Activated CD8-positive, alpha-beta T cell treated with anti-CD3 and anti-CD28 coated beads, Interleukin-2, amount 10 ng/mL, durations not matched to agents 7 days and 5 days (primary cell): ENCODE results near the gene SLC1A2. TPM values are rescaled to one million over a fixed set of nuclear protein-coding genes. Genes with fewer than 3 reads are reported as not detected.

Experiments
- ATAC-seq: fragments of 150-1000 bp; cut with Tn5 transposase; one replicate; pipeline ENCODE4 v1.10.0; 2021; ENCODE audit warnings: moderate library complexity
- CTCF ChIA-PET: fragments of 350-600 bp; sonication (Branson Sonifier 250); formaldehyde crosslinking; loops from one replicate; lab custom pipeline; 2021; ENCODE audit warnings: antibody characterized with exemption; lab: Charles Lee
- POLR2A ChIA-PET: fragments of 350-600 bp; sonication (Branson Sonifier 250); formaldehyde crosslinking; loops from one replicate; lab custom pipeline; 2021; ENCODE audit warnings: antibody characterized with exemption; lab: Charles Lee
- DNase-seq: peaks from one replicate; pipeline ENCODE4 v3.0.0-alpha.2; 2020
- H3K27ac Mint-ChIP-seq: one replicate; pipeline ENCODE4 v1.8.0; 2021; ENCODE audit warnings: mild to moderate bottlenecking, mixed read lengths
- H3K27me3 Mint-ChIP-seq: one replicate; pipeline ENCODE4 v1.8.0; 2021; ENCODE audit warnings: low read depth, mixed read lengths
- H3K36me3 Mint-ChIP-seq: one replicate; pipeline ENCODE4 v1.8.0; 2021; ENCODE audit warnings: low read depth, mixed read lengths
- H3K4me1 Mint-ChIP-seq: one replicate; pipeline ENCODE4 v1.8.0; 2021; ENCODE audit warnings: low read depth, mixed read lengths
- H3K4me3 Mint-ChIP-seq: one replicate; pipeline ENCODE4 v1.8.0; 2021; ENCODE audit warnings: mild to moderate bottlenecking, mixed read lengths
- H3K9me3 Mint-ChIP-seq: one replicate; pipeline ENCODE4 v1.8.0; 2022; ENCODE audit warnings: mixed read lengths; ENCODE audit not compliant: insufficient read depth
- total RNA-seq, 2 experiments: library from RNA; stranded (reverse); gene quantifications; one replicate each; pipeline ENCODE4 v1.2.3, GENCODE V29; 2021

The SLC1A2 gene
- total RNA-seq, 2 experiments from 2014 or later: not detected

DNA sequence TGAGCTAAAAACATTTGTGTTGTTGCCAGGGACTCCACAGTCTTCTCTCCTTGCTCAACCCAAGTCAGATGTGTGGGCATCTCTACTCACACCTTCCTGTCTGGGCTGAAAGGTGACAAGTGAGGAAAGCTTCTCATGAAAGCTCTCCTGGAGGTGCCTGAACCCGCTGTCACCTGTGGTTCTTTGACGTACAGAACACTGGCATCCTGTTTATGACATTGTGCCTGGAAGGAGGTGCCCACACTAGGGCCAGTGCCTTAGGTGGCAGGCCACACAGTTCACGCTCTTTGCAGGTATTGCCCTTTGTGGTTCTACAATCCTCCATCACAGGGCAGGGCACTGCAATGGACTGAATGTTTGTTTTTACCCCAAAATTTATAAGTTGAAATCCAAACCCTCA, 171.9 kb downstream of the SLC1A2 start:
- Mint-ChIP-seq H3K27me3 (no peaks in the 10 kb centered on the region), H3K4me3 (no peak overlapping the region), H3K4me1 (peaks cover 59% of the 10 kb centered on the region), H3K9me3 (peaks cover 19% of the 10 kb centered on the region), H3K36me3 (peaks cover 35% of the 10 kb centered on the region), H3K27ac (peak overlapping the region; percentile 86)
- ChIA-PET CTCF (interaction anchor here (1.0 to 2.4 kb wide), 5 partner anchors 8 to 321 kb away, joined by 5 to 25 read pairs (median 5); no protein-coding TSS in a partner anchor), POLR2A (interaction anchor here (1.0 kb wide), 1 partner anchor 25 kb away, joined by 3 read pairs; no protein-coding TSS in a partner anchor)
- DNase-seq (peak; percentile 67), ATAC-seq (peak; percentile 87)

DNA sequence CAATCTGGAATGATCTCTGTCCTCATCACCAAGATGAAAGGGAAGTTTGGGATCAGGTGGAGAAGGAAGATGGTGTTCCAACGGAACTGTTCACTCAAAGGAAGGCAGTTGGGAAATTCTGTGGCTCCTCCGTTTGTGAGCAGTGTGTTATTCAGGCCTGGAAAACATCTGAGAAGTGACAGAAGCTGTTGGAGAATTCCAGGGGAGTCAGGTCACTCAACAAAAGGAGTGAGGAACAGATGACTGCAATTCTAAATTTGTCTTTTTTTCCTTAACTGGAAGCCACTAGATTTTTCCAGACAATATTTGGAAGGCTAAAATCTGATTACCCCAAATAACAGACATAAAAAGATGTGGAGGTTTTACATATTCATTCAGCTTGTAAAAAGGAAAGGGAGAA, 172.6 kb downstream of the SLC1A2 start:
- H3K36me3 Mint-ChIP-seq: peaks cover 34% of the 10 kb centered on the region
- peak overlapping the region; percentile 28 for H3K27ac Mint-ChIP-seq
- H3K9me3 Mint-ChIP-seq: peaks cover 19% of the 10 kb centered on the region
- no peak for ATAC-seq
- ChIA-PET CTCF (interaction anchor here (1.0 to 2.4 kb wide), 8 partner anchors 8 to 320 kb away, joined by 3 to 25 read pairs (median 5); no protein-coding TSS in a partner anchor), POLR2A (interaction anchor here (0.9 to 1.0 kb wide), 2 partner anchors 11 to 26 kb away, joined by 3 to 4 read pairs; no protein-coding TSS in a partner anchor)
- DNase-seq: no peak
- no peaks in the 10 kb centered on the region for H3K27me3 Mint-ChIP-seq
- H3K4me1 Mint-ChIP-seq: peaks cover 65% of the 10 kb centered on the region
- no peak overlapping the region for H3K4me3 Mint-ChIP-seq

DNA sequence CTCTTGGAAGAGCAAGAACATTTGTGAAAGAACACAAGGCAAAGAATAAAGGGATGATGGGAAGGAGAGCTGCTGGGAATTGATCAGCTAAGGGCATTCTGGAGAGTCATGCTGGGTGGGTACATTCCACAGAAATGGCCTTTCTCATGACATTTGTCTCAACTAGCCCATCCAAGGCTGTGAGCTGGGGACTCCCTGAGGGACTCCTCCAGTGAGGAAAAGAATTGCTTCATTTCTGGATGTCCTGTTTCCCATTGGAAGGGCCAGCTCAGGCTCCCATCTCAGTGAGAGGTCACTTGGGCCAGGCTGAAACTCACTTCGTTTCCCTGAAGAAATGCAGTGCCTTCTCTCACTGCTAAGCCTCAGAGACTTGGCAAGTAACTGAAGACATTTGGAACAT, 173.6 kb downstream of the SLC1A2 start:
- DNase-seq (no peak), ATAC-seq (no peak)
- ChIA-PET CTCF (interaction anchor here (0.9 to 2.4 kb wide), 10 partner anchors 9 to 319 kb away, joined by 3 to 25 read pairs (median 4); no protein-coding TSS in a partner anchor), POLR2A (interaction anchor here (0.5 to 0.9 kb wide), 2 partner anchors 10 to 92 kb away, joined by 3 to 4 read pairs; no protein-coding TSS in a partner anchor)
- H3K27me3 Mint-ChIP-seq: no peaks in the 10 kb centered on the region
- no peak overlapping the region for H3K27ac Mint-ChIP-seq
- peaks cover 73% of the 10 kb centered on the region for H3K4me1 Mint-ChIP-seq
- no peak overlapping the region for H3K4me3 Mint-ChIP-seq
- peaks cover 33% of the 10 kb centered on the region for H3K36me3 Mint-ChIP-seq
- H3K9me3 Mint-ChIP-seq: peaks cover 19% of the 10 kb centered on the region

DNA sequence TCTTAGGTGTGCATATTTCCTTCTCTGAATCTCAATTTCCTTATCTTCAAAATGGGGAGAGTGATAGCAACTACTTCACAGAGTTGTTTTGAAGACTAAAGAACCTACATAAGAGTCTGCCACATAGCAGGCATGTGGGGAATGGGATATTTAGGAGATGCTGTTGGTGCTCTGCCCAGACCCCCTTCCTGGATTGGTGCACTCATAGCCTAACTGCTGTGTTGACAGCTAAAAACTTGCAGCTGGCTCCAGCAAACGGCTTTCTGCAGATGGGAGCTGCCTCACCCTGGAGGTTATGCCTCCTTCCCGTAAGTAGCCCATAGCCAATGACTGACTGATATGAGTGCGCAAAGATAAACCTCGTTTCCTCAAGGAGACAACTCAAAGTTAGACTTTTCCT, 174.3 kb downstream of the SLC1A2 start:
- POLR2A ChIA-PET: interaction anchor here (1.1 kb wide), 1 partner anchor 9 kb away, joined by 3 read pairs; no protein-coding TSS in a partner anchor
- CTCF ChIA-PET: interaction anchor here (0.8 to 2.4 kb wide), 8 partner anchors 8 to 247 kb away, joined by 3 to 25 read pairs (median 4); no protein-coding TSS in a partner anchor
- Mint-ChIP-seq H3K9me3 (peaks cover 18% of the 10 kb centered on the region), H3K4me3 (no peak overlapping the region), H3K36me3 (peaks cover 33% of the 10 kb centered on the region), H3K27me3 (peaks cover 2% of the 10 kb centered on the region), H3K4me1 (peaks cover 77% of the 10 kb centered on the region), H3K27ac (no peak overlapping the region)
- DNase-seq (no peak), ATAC-seq (no peak)

DNA sequence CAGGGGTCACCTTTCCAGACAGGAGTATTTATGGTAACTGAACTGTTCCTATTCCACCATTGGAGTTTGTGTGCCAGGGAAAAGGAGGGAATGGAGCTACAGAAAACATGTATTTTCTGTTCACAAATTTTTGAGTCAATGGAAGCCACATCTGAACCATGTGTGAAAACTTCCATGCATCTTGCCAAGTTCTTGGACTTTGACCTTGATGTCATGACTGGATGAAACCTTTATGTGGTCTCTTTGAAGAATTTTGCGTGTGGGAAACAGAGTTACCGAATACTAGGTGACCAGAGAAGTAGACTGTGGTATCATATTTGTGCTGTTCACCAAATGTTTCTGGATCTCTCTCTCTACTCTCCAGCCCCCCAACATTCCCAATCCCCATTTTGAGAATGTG, 175.6 kb downstream of the SLC1A2 start:
- H3K27ac Mint-ChIP-seq: no peak overlapping the region
- peaks cover 84% of the 10 kb centered on the region for H3K4me1 Mint-ChIP-seq
- H3K9me3 Mint-ChIP-seq: peaks cover 5% of the 10 kb centered on the region
- DNase-seq (no peak), ATAC-seq (no peak)
- no peak overlapping the region for H3K4me3 Mint-ChIP-seq
- H3K27me3 Mint-ChIP-seq: peaks cover 2% of the 10 kb centered on the region
- POLR2A ChIA-PET: no interaction called here
- CTCF ChIA-PET: interaction anchor here (0.9 to 1.3 kb wide), 2 partner anchors 45 to 245 kb away, joined by 4 read pairs; no protein-coding TSS in a partner anchor
- peaks cover 27% of the 10 kb centered on the region for H3K36me3 Mint-ChIP-seq

DNA sequence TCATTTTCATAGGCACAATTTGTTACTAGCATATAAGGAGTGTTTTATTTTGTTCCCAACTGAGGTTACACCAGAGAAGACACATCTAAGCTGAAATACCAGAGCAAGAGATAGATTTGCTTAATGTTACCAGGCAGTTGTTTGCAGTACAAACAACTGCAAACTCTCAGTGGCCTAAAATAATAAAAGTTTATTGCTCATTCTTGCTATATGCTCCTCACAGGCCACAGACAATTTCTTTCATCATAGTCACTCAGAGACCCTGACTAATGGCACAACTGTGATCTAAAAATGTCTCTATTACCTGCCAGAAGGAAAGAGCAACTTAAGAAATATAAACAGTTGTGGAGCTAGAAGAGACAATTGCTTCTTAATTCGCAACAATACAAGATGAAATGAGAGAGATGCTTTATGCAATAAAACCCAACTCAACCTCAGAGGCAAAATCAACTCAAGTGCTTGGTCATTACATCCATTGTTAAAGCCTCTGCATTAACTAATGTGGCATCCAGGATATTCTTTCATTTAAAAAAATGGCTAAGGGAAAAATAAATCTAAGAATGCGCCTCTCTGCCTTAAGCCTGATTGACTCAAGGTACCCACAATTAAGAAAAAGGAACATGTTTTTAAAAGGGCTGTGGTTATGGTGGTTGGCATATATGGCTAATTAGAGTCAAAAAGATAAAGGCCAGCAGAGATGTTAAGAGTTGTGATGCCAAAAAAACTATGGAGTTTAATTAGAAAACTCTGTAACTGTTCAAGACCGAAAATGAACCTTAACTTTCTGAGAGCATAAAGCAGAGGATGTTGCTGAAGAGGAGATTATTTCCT, 176.7 kb downstream of the SLC1A2 start:
- no peak overlapping the region for H3K4me3 Mint-ChIP-seq
- DNase-seq: no peak
- ChIA-PET POLR2A (interaction anchor here (1.2 kb wide), 1 partner anchor 76 kb away, joined by 4 read pairs; no protein-coding TSS in a partner anchor), CTCF (interaction anchor here (0.7 to 2.2 kb wide), 11 partner anchors 9 to 149 kb away, joined by 3 to 11 read pairs (median 3); partner anchors contain the start of gene CD44)
- H3K27me3 Mint-ChIP-seq: peaks cover 2% of the 10 kb centered on the region
- peaks cover 18% of the 10 kb centered on the region for H3K36me3 Mint-ChIP-seq
- H3K4me1 Mint-ChIP-seq: peaks cover 85% of the 10 kb centered on the region
- H3K27ac Mint-ChIP-seq: peak overlapping the region; percentile 77
- no peak for ATAC-seq
- H3K9me3 Mint-ChIP-seq: no peaks in the 10 kb centered on the region

DNA sequence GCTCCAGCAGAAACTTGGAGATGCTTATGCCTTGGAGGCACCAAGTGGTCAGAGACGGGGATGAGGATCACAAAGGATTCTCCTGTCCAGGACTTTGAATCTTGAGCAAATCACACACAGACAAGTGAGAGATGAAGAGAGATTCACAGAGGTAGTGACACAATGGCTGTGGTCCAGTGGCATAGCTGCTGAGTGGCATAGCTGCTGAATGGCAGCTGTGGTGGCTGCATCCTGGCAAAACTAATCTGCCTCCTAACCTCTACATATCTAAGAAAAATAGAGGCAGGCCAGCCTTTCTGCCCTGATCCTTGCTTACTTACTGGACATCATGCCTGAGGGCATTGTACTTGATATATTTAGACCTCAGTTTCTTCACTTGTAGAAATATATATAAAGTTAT, 177.8 kb downstream of the SLC1A2 start:
- no peak for DNase-seq
- peaks cover 84% of the 10 kb centered on the region for H3K4me1 Mint-ChIP-seq
- POLR2A ChIA-PET: no interaction called here
- H3K9me3 Mint-ChIP-seq: no peaks in the 10 kb centered on the region
- peaks cover 20% of the 10 kb centered on the region for H3K36me3 Mint-ChIP-seq
- no peak for ATAC-seq
- peaks cover 2% of the 10 kb centered on the region for H3K27me3 Mint-ChIP-seq
- H3K4me3 Mint-ChIP-seq: no peak overlapping the region
- no peak overlapping the region for H3K27ac Mint-ChIP-seq
- CTCF ChIA-PET: interaction anchor here (0.9 to 2.2 kb wide), 8 partner anchors 15 to 150 kb away, joined by 3 to 11 read pairs (median 4); partner anchors contain the start of gene CD44

DNA sequence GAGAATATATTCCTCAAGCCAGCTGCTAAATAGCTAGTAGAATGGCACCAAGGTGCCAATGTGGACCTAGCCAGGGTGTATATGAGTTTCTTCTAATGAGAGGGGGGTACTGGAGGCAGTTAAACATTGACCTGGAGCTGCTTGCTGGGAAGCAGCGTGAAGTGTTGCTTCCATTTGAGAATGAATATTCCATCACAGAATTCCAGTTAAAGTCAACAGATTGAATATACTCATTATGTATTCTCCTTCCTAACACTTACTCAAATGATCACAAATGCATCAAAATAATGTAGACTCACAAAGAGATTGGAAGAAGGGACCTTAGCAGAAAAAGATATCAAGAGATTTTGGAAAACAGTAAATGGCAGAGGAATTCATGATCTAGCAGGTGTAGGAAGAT, 178.3 kb downstream of the SLC1A2 start:
- ChIA-PET POLR2A (no interaction called here), CTCF (interaction anchor here (0.9 to 2.2 kb wide), 4 partner anchors 16 to 151 kb away, joined by 4 to 11 read pairs (median 8); partner anchors contain the start of gene CD44)
- DNase-seq (no peak), ATAC-seq (no peak)
- H3K27ac Mint-ChIP-seq: no peak overlapping the region
- H3K36me3 Mint-ChIP-seq: peaks cover 18% of the 10 kb centered on the region
- H3K27me3 Mint-ChIP-seq: peaks cover 2% of the 10 kb centered on the region
- H3K4me3 Mint-ChIP-seq: no peak overlapping the region
- H3K9me3 Mint-ChIP-seq: no peaks in the 10 kb centered on the region
- peaks cover 84% of the 10 kb centered on the region for H3K4me1 Mint-ChIP-seq

DNA sequence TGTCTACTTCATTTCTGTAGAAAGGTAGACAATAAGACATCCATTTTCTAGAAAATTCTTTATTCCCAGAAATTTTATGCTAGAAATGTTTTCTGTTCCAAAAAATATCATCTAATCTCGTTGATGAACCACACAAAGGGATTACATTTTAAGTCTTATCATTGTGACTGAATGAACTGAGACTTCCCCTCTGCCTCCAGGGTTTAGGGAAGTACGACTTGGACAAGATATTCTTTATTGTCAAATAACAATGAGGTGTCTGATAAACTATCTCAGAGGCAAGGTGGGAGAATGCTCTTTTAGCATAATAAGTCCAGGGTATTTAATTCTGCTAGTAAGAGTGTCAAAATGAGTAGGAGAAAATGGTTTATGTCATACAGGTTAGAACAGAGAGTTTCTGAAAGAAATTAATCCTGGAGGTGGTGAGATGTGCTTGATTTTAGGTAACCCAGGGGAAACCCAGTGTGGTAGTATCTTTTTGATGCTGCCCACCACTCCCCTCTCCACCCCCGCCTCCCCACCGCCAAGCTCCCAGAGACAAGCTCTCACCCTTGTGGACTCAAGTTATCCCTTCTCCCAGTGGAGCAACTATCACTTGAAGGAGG, 179.8 kb downstream of the SLC1A2 start:
- CTCF ChIA-PET: interaction anchor here (0.6 to 2.6 kb wide), 16 partner anchors 8 to 315 kb away, joined by 3 to 14 read pairs (median 3); no protein-coding TSS in a partner anchor
- Mint-ChIP-seq H3K4me3 (no peak overlapping the region), H3K9me3 (peaks cover 4% of the 10 kb centered on the region), H3K36me3 (peaks cover 18% of the 10 kb centered on the region), H3K4me1 (peaks cover 87% of the 10 kb centered on the region), H3K27me3 (peaks cover 2% of the 10 kb centered on the region), H3K27ac (no peak overlapping the region)
- ATAC-seq: no peak
- POLR2A ChIA-PET: no interaction called here
- no peak for DNase-seq

DNA sequence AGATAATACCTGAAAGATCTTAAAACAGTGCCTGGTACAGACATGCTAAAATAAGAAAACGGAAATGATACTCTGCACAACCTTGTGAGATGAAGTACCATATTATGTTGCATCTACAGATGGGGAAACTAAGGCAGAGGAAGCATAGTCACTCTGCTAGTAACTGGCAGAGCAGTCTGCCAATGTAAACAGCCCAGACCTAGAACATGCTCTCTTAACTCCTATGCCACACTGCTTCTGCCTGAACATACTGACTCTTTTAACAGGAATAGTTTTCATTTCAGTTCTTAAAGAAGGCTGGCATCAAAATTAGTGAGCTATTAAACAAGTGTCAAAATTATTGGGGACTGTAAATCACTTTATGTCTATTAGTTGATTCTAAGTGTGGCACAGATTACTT, 180.5 kb downstream of the SLC1A2 start:
- DNase-seq (no peak), ATAC-seq (no peak)
- Mint-ChIP-seq H3K4me3 (no peak overlapping the region), H3K36me3 (peaks cover 19% of the 10 kb centered on the region), H3K4me1 (peaks cover 88% of the 10 kb centered on the region), H3K27me3 (peaks cover 2% of the 10 kb centered on the region), H3K9me3 (peaks cover 8% of the 10 kb centered on the region), H3K27ac (no peak overlapping the region)
- ChIA-PET POLR2A (no interaction called here), CTCF (interaction anchor here (0.8 to 2.6 kb wide), 15 partner anchors 8 to 314 kb away, joined by 3 to 14 read pairs (median 3); no protein-coding TSS in a partner anchor)
